MM.1S (cell line): ENCODE results near the gene LUZP1.

Source experiments
- EZH2 ChIP-seq: fragments of 300-600 bp; sonication (generic); optimal IDR thresholded peaks from 2 replicates; pipeline ENCODE3; 2017; ENCODE audit warnings: low read depth, mild to moderate bottlenecking, antibody characterized with exemption, low read length, mixed read lengths
- EZH2phosphoT487 ChIP-seq: fragments of 300-600 bp; sonication (generic); IDR thresholded peaks from 2 replicates; pipeline ENCODE4 v1.6.1; 2018; ENCODE audit warnings: antibody characterized with exemption, low read length
- TF ChIP-seq, protein P1 (sequence below): fragments of 300-600 bp; sonication (generic); IDR thresholded peaks from 2 replicates; pipeline ENCODE4 v1.5.1; 2016; ENCODE audit warnings: antibody characterized with exemption, low read length, mixed read lengths

GRCh38 chr1:23152966-23153684 lies 15.5 kb downstream of the LUZP1 start:
- TF ChIP-seq, protein P1, sequence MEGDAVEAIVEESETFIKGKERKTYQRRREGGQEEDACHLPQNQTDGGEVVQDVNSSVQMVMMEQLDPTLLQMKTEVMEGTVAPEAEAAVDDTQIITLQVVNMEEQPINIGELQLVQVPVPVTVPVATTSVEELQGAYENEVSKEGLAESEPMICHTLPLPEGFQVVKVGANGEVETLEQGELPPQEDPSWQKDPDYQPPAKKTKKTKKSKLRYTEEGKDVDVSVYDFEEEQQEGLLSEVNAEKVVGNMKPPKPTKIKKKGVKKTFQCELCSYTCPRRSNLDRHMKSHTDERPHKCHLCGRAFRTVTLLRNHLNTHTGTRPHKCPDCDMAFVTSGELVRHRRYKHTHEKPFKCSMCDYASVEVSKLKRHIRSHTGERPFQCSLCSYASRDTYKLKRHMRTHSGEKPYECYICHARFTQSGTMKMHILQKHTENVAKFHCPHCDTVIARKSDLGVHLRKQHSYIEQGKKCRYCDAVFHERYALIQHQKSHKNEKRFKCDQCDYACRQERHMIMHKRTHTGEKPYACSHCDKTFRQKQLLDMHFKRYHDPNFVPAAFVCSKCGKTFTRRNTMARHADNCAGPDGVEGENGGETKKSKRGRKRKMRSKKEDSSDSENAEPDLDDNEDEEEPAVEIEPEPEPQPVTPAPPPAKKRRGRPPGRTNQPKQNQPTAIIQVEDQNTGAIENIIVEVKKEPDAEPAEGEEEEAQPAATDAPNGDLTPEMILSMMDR = no peak
- TF ChIP-seq EZH2phosphoT487 = no peak
- no peak for TF ChIP-seq EZH2
